Mesenteric fat pad (tissue), 1 donor: ENCODE results near the gene HECTD4. TPM values are rescaled to one million over a fixed set of nuclear protein-coding genes. Genes with fewer than 3 reads are reported as not detected.
"Not testable (repeated sequence)": the region's sequence is repeated elsewhere in the genome, so short reads cannot be mapped to it uniquely, and the experiment has no call there.

Experiments used
- DNase-seq: peaks from one replicate; pipeline ENCODE4 v3.0.0-alpha.2; 2020; ENCODE audit warnings: low spot score
- total RNA-seq: library from RNA; stranded (reverse); fragmentation: NEBNext Ultra II Directional; extraction: Animal tissue kit (Norgen Biotek cat#: 25700); gene quantifications from one replicate; pipeline ENCODE4 v1.2.1, GENCODE V29; 2021
- donor health status: DM: yes; HTN: yes; CAD: no.

The HECTD4 gene
- total RNA-seq, 1 donor from 2014 or later, result 37.0 TPM

DNA sequence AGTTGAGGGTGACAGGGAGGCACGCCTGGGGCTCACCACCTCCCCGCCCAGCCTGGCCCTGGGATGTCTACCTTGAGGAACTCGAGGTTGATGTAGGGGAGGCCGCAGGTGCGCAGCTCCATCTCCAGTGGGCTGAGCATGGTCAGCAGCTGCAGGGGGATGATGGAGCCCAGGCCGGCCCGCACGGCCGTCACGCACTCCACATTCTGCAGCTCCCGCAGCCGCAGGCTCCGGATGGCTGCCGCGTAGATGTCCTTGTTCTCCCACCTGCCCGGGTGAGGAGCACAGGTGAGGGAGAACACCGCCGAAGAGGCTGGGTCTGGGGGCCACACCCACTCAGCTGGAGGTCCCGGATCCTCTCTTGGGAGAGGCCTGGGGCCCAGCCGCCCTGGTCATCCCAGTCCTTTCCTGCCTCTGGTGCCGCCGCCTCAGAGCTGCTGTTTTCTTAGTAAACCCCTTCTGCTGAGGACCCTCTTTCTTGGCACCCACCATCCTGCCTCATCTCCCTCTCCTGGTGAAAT, 218.7 kb downstream of the HECTD4 start:
- no peak for DNase-seq

DNA sequence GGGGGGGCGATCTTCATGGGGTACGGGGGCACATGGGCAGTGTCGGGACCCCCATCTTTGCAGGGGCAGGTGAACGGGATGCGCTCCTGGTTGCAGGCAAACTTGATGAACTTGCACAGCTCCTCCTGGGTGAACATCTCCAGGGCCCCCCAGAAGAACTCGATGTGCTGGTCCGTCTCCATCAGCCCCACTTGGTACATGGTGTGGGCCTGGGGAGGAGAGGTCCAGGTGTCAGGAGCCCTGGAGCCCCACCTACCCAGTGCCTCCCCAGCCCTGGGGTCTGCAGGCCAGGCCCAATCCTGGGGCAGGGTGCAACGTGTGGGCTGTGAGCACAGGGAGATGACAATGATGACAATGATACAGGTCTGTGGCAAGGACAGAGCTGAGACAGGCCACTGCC, 219.2 kb downstream of the HECTD4 start:
- no peak for DNase-seq

DNA sequence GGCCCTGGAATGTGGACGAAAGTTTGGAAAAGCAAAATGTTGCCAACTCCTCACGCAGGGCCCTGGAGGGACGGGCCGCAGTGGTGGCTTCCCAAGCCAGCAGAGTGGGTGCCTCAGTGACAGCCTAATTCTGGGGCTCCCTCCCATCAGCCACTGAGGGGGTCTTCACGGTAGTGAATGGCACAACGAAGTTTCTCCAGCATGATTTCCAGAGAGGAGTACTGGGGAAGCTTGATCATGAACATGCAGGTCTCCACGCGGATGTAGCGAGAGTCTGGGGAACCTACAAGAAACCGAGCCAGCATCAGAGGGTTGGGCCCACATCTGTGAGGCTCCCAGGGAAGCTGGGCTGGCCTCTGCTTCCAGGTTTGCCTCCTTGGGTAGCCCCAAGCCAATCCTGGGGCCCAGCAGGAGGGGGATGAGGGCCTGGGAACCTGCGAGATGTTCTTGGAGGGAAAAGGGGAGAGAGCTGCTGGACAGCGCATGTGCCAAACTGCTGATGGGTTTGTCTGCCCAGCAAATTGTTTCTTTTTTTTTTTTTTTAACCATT, 219.9 kb downstream of the HECTD4 start:
- DNase-seq, result no peak

DNA sequence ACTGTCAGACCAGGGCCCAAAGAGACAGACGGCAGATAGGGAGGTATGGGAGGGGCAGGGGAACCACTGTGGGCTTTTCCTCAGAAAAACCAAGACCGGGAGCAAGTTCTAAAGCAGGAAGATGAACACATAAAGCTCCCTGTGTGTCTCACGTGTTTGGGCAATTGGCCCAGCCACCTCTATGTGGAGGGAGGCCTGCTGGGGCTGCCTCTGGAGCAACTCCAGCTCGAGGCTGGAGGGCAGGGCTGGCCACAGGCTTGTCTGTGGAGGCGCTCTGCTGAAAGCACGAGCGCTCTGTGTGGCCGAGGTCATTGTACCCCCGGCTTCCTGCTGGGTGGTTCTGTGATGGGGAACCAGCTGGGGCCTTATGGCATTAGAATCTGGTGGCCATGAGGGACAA, 220.5 kb downstream of the HECTD4 start:
- no peak for DNase-seq

DNA sequence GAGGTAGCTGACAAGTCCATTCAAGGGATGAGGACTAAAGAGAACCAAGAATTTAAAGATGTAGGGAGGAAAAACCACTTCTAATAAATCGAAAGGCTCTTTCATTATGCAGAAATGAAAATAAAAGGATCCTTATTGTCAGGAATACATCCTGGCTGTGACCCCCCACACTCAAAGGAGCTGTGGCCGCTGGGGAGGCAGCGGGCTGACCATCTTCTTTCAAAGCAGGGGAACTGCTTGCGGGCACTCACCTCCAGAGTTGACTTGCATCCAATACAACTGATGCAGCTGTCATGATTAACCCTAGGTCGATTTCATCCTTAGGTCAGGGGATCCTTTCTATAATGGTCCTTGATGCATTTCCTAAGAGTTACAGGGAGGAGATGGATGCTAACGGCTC, 221.6 kb downstream of the HECTD4 start:
- peak; percentile 24 for DNase-seq

DNA sequence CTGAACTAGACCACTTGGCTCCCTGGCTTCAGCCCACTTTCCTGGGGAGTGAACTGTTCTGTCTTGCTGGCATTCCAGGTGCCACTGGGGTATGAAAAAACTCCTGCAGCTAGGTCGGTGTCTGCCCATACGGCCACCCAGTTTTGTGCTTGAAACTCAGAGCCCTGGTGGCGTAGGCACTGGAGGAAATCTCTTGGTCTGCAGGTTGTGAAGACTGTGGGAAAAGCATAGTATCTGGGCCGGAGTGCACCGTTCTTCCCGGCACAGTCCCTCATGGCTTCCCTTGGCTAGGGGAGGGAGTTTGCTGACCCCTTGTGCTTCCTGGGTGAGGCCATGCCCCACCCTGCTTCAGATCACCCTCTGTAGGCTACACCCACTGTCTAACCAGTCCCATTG, 223.1 kb downstream of the HECTD4 start:
- no peak for DNase-seq

DNA sequence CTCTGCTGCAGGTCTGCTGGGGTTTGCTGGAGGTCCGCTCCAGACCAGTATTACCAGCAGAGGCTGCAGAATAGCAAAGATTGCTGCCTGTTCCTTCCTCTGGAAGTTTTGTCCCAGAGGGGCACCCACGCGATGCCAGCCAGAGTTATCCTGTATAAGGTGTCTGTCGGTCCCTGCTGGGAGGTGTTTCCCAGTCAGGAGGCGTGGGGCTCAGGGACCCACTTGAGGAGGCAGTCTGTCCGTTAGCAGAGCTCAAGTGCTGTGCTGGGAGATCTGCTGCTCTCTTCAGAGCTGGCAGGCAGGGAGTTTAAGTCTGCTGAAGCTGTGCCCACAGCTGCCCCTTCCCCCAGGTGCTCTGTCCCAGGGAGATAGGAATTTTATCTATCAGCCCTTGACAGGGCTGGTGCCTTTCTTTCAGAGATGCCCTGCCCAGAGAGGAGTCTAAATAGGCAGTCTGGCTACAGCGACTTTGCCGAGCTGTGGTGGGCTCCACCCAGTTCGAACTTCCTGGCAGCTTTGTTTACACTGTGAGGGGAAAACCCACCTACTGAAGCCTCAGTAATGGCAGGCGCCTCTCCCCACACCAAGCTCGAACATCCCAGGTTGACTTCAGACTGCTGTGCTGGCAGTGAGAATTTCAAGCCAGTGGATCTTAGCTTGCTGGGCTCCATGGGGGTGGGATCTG, 223.6 kb downstream of the HECTD4 start:
- not testable (repeated sequence) for DNase-seq

DNA sequence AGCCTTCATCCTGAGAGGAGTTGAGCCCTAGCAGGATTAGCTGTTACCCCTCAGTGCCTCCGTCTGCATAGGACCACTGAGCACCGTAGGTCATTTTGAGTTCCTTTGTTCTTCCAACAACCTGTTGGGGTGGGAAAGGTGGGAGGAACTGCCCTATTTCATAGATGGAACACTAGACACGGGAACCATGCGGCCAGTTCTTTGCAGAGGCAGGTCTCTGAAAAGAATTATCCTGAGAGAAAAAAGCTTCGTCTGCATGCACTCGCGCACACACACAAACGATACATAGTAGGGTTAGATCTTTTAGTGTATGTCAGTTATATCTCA, 228.4 kb downstream of the HECTD4 start:
- no peak for DNase-seq

DNA sequence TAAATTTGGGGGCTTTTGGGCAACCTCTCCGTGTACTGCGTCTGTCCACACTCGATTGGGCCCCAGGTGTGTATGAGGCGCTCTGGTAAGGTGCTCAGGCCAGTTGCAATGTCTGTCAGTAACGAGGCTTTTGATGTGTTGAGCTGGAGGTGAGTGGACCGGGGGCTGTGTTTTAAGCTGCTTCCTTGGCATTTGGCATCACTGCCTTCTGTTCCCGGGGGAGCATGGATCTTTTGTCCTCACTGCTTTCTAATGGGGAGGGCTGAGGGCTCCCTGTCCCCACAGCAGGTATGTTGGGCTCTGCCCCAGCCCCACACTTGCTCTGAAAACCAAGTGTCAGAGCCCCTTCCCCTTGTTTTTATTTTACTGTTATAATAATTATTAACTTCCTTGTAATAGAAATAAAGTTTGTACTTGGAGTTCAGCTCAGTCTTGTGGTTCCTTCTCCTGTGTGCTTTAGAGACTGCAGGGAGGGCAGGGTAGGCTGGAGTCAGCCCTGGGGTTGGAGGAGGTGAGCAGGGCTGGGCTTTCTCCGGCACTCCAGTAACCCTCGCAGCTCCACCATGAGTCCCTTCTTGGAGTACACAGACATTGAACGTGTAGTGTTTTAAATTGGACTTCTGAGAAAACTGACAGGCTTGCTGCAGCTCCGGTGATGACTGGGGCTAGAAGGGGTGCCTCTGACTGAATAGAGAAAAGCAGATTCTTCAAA, 228.9 kb downstream of the HECTD4 start:
- no peak for DNase-seq

DNA sequence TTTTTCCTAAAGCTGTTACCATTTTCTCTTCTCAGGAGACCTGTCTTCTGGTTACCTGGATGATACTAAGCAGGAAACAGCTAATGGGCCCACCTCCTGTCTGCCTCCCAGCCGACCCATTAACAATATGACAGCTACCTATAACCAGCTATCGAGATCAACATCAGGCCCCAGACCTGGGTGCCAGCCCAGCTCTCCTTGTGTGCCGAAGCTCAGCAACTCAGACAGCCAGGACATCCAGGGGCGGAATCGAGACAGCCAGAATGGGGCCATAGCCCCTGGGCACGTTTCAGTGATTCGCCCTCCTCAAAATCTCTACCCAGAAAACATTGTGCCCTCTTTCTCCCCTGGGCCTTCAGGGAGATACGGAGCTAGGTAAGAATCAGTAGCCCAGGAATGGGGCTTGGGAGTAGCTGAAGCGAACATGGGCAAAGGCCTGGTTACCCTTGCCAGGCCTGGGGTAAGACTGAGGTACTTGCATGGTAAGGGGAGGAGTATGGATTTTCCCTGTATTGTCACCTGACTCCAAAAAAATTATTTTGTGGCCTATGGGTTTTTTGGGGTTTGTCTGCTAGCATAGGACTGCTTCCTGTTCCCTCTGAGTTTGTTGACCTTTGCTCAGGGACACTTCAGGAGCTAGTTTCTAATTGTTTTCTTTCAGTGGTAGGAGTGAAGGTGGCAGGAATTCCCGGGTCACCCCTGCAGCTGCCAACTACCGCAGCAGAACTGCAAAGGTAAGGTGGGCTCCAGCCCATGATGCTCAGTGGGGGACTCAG, 230.3 kb downstream of the HECTD4 start:
- DNase-seq, result no peak

DNA sequence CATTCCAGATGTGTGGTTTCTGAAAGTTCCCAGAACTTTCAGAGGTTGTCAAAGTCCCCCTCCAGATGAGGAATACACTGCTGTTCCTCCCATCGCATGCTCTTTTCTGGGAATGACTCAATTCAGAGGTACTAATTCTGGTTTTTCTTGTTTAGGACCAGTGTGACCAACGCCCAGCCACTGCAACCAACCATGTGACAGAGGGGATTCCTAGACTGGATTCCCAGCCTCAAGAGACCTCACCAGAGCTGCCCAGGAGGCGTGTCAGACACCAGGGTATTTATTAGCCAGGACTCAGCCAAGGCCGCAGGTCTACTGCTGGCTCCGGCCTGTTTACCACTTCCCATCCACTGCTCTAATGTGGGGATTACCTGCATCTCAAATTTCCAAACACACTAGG, 232.6 kb downstream of the HECTD4 start:
- DNase-seq, result no peak

DNA sequence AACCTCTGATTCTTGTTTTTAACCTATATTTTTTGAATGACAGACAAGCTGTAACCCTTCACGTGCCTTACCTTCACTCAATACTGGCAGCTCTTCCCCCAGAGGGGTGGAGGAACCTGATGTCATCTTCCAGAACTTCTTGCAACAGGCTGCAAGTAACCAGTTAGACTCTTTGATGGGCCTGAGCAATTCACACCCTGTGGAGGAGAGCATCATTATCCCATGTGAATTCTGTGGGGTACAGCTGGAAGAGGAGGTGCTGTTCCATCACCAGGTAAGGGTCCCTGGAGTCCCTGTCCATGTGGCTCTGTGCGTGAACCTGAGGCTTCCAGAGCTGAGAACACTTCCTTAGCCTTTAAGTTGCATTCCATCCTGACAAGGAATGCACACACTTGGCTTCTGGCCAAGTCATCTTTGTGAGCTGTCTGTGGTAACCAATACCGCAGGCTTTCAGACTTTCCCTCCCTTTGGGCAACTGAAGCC, 234.2 kb downstream of the HECTD4 start:
- no peak for DNase-seq

DNA sequence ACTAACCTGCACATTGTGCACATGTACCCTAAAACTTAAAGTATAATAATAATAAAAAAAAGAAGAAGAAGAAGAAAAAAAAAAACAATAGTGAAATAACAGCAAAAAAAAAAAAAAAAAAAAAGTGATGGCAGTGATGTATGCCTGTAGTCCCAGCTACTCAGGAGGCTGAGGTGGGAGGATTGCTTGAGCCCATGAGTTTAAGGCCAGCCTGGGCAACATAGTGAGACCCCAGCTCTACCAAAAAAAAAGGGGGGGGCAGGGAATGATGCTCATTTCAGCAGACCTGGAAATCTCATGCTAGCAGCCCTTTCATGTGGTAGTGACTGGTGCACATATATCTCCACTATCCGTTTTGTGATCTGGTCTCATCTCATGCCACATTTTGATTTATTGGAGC, 236.1 kb downstream of the HECTD4 start:
- no peak for DNase-seq

DNA sequence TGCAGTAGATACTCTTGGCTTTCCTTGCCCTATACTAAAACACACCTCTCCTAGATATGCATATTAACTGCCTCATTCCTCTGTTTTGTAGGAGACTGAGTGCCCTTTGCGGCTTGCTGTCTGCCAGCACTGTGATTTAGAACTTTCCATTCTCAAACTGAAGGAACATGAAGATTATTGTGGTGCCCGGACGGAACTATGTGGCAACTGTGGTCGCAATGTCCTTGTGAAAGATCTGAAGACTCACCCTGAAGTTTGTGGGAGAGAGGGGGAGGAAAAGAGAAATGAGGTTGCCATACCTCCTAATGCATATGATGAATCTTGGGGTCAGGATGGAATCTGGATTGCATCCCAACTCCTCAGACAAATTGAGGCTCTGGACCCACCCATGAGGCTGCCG, 241.5 kb downstream of the HECTD4 start:
- peak; percentile 37 for DNase-seq

DNA sequence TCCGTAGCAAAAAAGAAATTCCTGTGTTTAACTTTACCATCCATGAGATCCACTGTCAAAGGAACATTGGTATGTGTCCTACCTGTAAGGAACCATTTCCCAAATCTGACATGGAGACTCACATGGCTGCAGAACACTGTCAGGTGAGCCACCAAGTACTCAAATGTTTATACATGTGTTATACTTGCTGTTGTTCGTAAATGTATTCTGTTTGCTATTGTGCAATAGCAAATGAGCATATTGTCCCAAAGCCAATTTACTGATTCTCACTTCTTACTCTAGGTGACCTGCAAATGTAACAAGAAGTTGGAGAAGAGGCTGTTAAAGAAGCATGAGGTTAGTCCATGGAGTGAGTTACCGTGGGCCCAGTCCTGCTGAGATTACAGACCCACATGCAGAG, 247.5 kb downstream of the HECTD4 start:
- DNase-seq, result no peak

DNA sequence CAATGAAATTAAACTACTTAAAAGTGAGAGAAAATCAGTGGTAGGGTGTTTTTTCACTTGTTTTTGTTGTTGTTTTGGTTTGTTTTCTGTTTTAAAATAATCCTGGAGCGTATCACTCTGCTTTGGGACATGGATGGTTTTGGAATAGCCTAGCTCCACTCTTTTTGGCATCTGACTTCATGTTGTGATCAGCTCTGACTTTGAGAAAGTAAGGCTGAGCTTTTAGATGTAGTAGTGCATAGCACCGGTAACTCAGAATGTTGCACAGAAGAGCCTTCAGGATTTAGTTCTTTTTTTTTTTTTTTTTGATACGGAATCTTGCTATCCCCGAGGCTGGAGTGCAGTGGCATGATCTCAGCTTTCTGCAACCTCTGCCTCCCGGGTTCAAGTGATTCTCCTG, 248.8 kb downstream of the HECTD4 start:
- no peak for DNase-seq

DNA sequence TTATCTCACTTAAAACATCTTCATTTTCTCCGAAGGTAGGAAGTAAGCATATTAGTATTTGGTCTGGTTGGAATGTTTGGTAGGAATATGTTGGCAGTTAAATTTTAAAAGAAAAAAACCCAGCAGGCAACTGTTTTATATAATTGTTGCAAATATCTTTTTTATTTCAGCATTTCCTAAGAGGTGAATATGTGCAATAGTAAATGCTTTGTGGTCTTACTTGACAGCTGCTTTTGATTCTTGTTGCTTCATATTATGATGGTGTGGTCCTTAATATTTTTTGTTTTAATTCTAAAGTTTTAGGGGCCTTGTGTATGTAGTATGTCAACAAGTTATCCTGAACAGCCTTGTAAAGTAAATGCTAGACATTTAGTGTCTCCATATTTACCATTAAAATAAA, 250.5 kb downstream of the HECTD4 start:
- no peak for DNase-seq

DNA sequence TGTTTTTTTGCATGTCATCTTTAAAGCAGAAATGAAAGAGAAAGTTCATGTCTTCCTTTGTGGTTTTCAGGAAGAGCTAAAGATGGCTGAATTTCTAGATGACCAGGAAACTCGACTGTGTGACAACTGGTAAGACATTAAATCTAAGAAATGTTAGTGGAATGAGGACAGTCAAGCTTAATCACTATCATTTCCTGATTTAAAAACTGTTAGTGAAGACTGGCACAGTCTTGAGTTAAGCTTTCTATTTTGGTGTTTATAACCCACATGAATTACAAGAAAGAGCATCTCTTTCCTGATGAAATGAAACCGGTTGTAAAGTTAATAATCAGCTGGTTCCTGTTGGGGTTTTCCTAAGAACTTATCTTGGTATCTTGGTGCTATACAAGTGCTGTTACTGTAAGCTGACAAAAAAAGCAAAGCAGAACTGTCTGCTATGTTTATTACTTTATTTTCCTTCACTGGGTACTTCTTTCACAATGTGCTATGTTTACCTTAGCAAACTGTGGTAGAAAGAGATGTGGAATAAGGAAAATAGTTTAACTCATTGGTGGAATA, 251.7 kb downstream of the HECTD4 start:
- no peak for DNase-seq

DNA sequence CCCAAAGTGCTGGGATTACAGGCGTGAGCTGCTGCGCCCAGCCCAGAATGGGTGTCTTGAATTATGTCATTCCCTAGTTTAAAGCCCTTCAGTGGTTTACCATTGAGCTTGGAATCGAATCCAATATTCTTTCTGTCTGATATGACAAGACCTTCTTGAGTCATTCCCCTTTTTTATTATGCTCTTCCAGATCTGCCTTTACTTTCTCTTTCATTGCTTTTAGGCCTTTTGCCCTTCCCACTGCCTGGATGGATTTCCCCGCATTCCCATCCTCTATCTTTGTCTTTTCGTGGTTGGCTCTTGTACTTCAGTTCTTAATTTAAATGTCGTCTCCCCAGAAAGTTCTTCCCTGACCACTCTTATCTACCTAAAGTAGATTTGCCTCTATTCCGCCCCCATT, 255.3 kb downstream of the HECTD4 start:
- no peak for DNase-seq

DNA sequence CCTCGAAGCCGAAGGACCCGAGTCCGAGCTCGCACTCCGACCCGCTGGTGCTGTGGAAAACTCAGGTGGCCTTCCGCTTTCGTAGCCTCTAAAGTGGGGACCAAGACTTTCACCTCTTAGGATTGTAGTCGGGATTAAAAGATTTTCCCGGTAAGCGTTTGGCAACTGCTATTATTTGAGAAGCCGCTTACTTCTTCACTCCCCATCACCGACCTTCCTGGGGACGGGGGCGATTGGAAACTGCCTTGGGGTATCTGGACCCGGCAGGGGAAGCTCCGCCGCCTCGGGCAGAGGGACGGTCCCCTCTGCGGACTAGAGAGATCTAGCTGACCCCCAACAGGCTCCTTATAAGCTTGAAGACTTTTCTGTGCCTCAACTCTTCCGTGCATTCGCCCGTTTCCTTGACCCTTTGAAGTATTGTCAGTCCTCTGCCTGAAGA, 256.2 kb downstream of the HECTD4 start:
- DNase-seq, result peak; percentile 72

DNA sequence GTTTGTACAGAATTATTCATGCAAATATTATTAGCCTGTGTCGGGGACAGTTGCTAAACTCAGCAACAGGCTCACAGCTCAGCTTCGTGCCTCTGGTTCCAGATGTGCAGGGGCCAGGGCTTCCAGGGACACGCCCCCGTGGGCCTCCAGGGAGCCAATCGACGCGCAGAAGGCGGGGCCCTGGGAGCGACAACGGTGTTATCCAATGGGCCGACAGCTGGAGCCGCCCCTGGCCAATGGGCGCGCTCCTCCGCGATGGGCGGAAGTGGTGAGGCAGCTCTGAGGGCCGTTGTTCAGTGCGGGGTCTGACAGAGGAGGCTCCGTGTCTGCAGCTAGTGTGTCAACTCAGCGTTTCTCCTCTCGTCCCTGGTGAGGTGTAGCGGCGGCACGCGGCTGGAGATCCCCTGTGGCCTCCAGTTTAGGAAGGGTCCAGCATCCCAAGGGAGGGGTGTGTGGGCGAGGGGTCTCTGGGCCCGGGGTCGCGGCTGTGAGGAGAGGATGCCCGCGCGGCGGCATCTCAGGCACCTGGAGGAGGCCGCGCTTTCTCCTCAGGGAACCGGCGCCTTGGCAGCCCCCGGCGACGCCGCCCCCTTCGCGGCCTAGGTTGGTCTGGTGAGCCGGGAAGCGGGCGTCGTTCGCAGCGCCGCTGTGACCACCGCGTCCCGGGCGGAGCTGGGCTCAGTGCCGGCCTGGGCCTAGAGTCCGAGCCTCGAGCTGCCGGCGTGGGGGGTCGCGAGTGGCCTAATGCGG, 256.8 kb downstream of the HECTD4 start, which contains the start of gene TRAFD1:
Gene TRAFD1, plus strand, starts transcription at position 311 of the 750 bp plus-strand sequence. CDS start 4,963 bp downstream, outside the sequence.
- peak; percentile 99 for DNase-seq
